ENCODE results near the gene UVRAG.

UVRAG gene

DNA sequence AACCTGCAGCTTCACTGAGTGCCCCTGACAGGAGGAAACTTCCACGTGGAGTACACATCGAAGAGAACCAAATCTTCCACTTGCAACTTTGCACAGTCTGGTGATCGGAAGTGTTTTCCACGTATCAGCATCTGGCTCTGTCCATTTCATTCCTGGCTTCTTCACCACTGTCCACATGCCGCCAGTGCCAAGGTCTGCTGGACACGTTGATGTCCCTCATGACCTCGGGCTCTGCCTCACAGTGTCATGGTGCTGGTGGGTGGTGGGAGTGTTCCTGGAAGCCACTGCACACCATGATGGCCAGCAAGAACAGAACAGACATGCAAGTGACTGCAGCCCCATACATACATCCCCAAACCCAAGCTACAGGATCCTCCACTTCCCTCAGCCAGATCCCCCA is 342.9 kb downstream of the UVRAG start:
- Histone ChIP-seq H3K27me3 (ENCODE audit: control insufficient read depth in 5 of 5, insufficient read depth in 4 of 5, low read length in 5 of 5) (no peaks in the 10 kb centered on the region), H3K9ac (ENCODE audit: low read length in 5 of 5) (no peak overlapping the region), H3K36me3 (ENCODE audit: control insufficient read depth in 5 of 5, insufficient read depth in 5 of 5, low read length in 5 of 5) (no peaks in the 10 kb centered on the region), H3K4me3 (ENCODE audit: low read depth in 1 of 5, low read length in 5 of 5) (no peak overlapping the region), H3K9me3 (ENCODE audit: control insufficient read depth in 5 of 5, low read length in 5 of 5) (no peaks in the 10 kb centered on the region), H3K27ac (ENCODE audit: low read depth, low read length) (no peak overlapping the region), H3K4me1 (ENCODE audit: control insufficient read depth in 5 of 5, insufficient read depth in 5 of 5, low read length in 5 of 5) (peaks cover 7 to 45% (median 37%) of the 10 kb centered on the region in 5 donors)

DNA sequence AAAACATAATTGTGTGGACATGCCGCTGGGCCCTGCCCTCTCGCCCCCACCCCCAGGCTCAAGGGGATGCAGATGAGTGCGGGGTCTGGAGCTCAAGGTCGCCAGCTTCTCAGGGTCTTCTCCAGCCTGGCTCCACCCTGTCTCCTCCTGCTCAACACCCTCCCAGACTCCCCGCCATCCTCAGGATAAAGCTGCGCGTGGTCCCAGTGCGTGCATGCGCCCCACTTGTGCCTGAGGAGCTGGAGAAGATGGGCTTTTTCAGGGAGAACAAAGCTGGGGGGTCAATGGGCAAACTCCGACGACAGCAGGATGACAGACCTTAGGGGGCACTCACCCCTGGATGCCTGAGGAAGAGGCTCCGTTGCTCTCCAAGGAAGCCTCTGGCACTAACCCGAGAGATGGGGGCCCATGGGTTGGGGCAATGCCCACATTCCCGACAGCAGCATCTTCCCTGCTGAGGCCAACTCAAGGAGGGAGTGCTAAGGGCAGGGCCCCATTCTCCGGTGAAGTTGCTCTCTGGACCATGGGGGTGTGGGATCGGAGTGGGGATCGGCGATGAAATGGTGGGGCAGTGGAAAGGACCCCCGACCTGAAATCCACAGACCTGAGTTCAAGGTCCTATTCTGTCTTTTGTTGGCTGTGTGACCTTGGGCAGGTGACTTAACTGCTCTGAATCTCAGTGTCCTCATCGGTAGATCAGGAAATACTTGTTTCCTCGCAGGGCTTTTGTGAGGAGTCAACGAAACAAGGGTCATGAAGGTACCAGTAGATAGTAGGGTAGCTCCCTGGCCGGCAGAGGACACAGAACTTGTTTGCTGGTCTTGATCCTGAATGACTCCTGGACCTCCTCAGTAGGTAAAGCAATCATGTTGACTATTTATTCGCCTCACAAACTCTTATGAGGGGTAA is 343.6 kb downstream of the UVRAG start:
- H3K27me3 ChIP-seq (ENCODE audit: control insufficient read depth in 5 of 5, insufficient read depth in 4 of 5, low read length in 5 of 5) = no peaks in the 10 kb centered on the region

DNA sequence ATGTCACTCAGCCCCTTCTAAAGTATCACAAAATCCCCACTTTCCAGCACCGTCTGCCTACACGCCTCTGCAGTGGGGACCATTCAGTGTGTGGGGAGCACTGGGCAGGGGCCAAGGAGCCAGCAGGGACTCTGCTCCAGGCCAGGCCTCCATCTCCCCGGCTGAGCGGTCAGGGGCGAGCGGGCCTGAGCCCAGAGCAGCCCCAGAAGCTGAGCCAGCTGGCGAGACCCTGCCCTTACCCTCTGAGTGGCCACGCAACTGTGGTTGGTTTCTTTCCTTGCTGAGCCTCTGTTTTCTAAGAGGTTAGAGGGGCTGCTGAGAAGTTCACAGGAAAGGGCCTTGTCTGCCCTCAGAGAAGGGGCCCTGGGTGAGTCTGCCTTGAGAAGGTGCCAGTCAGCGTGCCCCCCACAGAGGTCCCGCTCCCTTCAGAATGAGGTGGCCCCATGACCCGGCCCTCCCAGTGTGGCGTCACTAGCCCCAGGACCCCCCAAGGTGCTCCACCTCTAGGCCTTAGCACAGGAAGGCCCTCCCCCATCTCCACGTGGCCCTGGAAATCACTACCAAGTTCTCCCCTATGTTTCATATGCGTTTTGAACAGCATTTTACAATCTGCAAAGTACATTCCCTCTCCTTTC is 344.4 kb downstream of the UVRAG start:
- Histone ChIP-seq H3K4me3 (ENCODE audit: low read depth in 1 of 5, low read length in 5 of 5) (no peak overlapping the region), H3K9ac (ENCODE audit: low read length in 5 of 5) (no peak overlapping the region), H3K9me3 (ENCODE audit: control insufficient read depth in 5 of 5, low read length in 5 of 5) (no peaks in the 10 kb centered on the region), H3K36me3 (ENCODE audit: control insufficient read depth in 5 of 5, insufficient read depth in 5 of 5, low read length in 5 of 5) (no peaks in the 10 kb centered on the region), H3K27ac (ENCODE audit: low read depth, low read length) (no peak overlapping the region), H3K27me3 (ENCODE audit: control insufficient read depth in 5 of 5, insufficient read depth in 4 of 5, low read length in 5 of 5) (no peaks in the 10 kb centered on the region), H3K4me1 (ENCODE audit: control insufficient read depth in 5 of 5, insufficient read depth in 5 of 5, low read length in 5 of 5) (peaks cover 5 to 38% (median 29%) of the 10 kb centered on the region in 5 donors)

More for the DNA sequence above, 343.6 kb downstream of the UVRAG start:
- Histone ChIP-seq H3K9me3 (ENCODE audit: control insufficient read depth in 5 of 5, low read length in 5 of 5) (no peaks in the 10 kb centered on the region), H3K4me3 (ENCODE audit: low read depth in 1 of 5, low read length in 5 of 5) (no peak overlapping the region), H3K36me3 (ENCODE audit: control insufficient read depth in 5 of 5, insufficient read depth in 5 of 5, low read length in 5 of 5) (no peaks in the 10 kb centered on the region), H3K9ac (ENCODE audit: low read length in 5 of 5) (no peak overlapping the region), H3K27ac (ENCODE audit: low read depth, low read length) (no peak overlapping the region), H3K4me1 (ENCODE audit: control insufficient read depth in 5 of 5, insufficient read depth in 5 of 5, low read length in 5 of 5) (peaks cover 5 to 45% (median 36%) of the 10 kb centered on the region in 5 donors)

- Histone ChIP-seq H3K9ac (ENCODE audit: low read length in 5 of 5) (no peak overlapping the region), H3K36me3 (ENCODE audit: control insufficient read depth in 5 of 5, insufficient read depth in 5 of 5, low read length in 5 of 5) (no peaks in the 10 kb centered on the region), H3K27ac (ENCODE audit: low read depth, low read length) (no peak overlapping the region), H3K9me3 (ENCODE audit: control insufficient read depth in 5 of 5, low read length in 5 of 5) (no peaks in the 10 kb centered on the region), H3K4me3 (ENCODE audit: low read depth in 1 of 5, low read length in 5 of 5) (no peak overlapping the region), H3K4me1 (ENCODE audit: control insufficient read depth in 5 of 5, insufficient read depth in 5 of 5, low read length in 5 of 5) (peaks cover 5 to 37% (median 28%) of the 10 kb centered on the region in 5 donors), H3K27me3 (ENCODE audit: control insufficient read depth in 5 of 5, insufficient read depth in 4 of 5, low read length in 5 of 5) (no peaks in the 10 kb centered on the region)
These were observed 345.1 kb downstream of the UVRAG start for GRCh38 chr11:76159983-76160661.

DNA sequence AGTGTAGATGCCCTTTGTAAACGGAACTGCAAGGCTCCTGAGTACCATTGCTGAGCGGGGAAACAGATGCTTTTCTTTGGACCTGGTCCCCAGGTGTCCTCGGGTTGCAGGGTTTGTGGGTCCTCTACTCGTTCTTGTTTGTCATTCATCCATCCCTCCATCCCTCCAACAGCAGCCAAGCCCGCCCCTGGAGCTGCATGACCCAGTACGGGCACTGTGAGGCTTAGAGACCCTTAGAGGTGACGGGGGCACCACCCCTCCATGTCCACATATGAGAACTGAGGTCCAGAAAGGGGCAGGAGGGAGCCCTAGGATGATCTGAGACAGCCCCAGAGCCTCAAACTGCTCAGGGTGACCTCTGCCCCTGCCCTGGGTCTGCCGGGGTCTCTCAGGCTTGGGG is 345.8 kb downstream of the UVRAG start:
- H3K4me3 ChIP-seq (ENCODE audit: low read depth in 1 of 5, low read length in 5 of 5) = no peak overlapping the region
- H3K27ac ChIP-seq (ENCODE audit: low read depth, low read length) = no peak overlapping the region
- H3K4me1 ChIP-seq (ENCODE audit: control insufficient read depth in 5 of 5, insufficient read depth in 5 of 5, low read length in 5 of 5) = peaks cover 5 to 31% (median 24%) of the 10 kb centered on the region in 5 donors
- H3K9ac ChIP-seq (ENCODE audit: low read length in 5 of 5) = no peak overlapping the region
- no peaks in the 10 kb centered on the region for H3K9me3 ChIP-seq (ENCODE audit: control insufficient read depth in 5 of 5, low read length in 5 of 5)
- H3K36me3 ChIP-seq (ENCODE audit: control insufficient read depth in 5 of 5, insufficient read depth in 5 of 5, low read length in 5 of 5) = no peaks in the 10 kb centered on the region
- H3K27me3 ChIP-seq (ENCODE audit: control insufficient read depth in 5 of 5, insufficient read depth in 4 of 5, low read length in 5 of 5) = no peaks in the 10 kb centered on the region

DNA sequence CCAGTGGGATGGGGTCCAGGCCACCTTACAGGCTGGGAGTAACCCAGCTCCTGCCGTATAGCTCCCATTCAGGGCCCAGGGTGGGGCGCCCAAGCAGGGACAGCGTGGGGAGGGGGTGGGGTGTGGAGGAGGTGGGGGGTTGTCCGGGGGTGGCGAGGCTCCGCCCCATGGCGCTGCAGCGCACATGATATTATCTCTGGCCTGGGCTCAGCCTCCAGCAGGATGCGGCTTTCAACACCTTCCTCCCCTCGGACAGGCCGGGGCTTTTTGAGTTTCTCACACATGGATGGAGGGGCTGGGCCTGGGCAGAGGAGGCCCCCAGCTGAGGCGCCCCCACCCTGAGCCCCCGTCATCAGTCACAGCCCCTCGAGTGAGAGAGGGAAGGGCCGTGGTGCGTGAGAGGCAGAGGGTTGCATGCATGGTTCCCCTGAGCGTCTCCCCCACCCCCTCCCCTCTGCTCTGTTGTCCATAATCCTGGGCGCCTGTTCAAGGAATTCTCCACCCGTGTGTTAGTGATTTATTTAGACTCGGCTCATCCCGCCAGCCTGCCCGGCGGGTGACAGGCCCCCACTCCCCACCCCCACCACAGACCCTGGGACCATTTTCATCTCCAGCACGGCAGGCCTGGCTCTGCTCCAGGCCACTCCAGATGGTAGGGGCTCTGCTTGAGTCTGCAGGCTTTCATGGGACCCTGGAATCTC is 346.4 kb downstream of the UVRAG start:
- Histone ChIP-seq H3K4me1 (ENCODE audit: control insufficient read depth in 5 of 5, insufficient read depth in 5 of 5, low read length in 5 of 5) (peaks cover 5 to 29% (median 21%) of the 10 kb centered on the region in 5 donors), H3K9ac (ENCODE audit: low read length in 5 of 5) (no peak overlapping the region), H3K36me3 (ENCODE audit: control insufficient read depth in 5 of 5, insufficient read depth in 5 of 5, low read length in 5 of 5) (no peaks in the 10 kb centered on the region), H3K27ac (ENCODE audit: low read depth, low read length) (no peak overlapping the region), H3K27me3 (ENCODE audit: control insufficient read depth in 5 of 5, insufficient read depth in 4 of 5, low read length in 5 of 5) (no peaks in the 10 kb centered on the region), H3K4me3 (ENCODE audit: low read depth in 1 of 5, low read length in 5 of 5) (no peak overlapping the region), H3K9me3 (ENCODE audit: control insufficient read depth in 5 of 5, low read length in 5 of 5) (no peaks in the 10 kb centered on the region)

DNA sequence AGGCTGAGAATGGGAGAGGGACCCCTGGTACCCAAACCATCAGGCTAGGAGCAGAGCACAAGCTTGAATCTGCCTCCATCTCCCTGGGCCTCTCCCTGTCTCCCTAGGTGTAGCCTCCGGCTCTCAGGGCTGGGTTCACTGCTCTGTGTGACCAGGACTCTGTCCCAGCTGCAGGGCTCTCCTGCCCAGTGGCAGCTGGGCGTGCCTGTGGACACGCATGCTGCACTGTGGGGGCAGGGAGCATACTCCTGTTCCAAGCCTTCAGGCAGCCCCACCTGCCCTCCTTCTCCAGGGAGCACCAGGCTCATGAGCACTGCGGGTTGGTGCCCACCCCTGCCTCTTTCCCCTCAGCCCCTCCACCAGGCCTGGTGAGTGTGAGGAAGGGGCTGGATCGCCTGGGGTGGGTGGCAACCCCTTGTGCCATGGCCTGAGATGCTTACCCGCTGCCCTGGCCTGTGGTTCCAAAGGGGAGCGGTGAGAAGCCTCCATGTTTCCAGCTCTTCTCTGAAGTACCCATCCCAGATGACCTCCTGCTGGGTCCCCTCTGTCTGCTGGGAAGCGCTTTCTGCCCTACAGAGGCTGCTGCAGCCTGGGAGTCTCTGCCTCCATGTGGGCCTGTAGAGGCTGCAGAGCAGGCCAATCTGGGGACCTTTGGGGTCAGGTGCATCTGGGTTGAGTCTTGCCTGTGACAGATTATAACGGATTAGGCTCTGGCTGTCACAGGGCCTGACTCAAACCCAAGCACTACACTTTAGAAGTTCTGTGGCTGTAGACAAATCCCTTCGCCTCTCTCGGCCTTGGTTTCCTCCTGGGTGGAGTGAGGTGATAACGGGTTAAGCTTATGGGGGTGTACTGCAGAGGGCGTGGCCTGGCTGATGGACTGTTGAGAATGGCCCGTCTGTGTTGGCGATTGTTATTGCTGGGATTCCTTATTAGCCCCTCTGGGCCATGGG is 347.6 kb downstream of the UVRAG start:
- Histone ChIP-seq H3K9me3 (ENCODE audit: control insufficient read depth in 5 of 5, low read length in 5 of 5) (no peaks in the 10 kb centered on the region), H3K9ac (ENCODE audit: low read length in 5 of 5) (no peak overlapping the region), H3K4me1 (ENCODE audit: control insufficient read depth in 5 of 5, insufficient read depth in 5 of 5, low read length in 5 of 5) (peaks cover 5 to 32% (median 21%) of the 10 kb centered on the region in 5 donors), H3K4me3 (ENCODE audit: low read depth in 1 of 5, low read length in 5 of 5) (no peak overlapping the region), H3K27ac (ENCODE audit: low read depth, low read length) (no peak overlapping the region), H3K27me3 (ENCODE audit: control insufficient read depth in 5 of 5, insufficient read depth in 4 of 5, low read length in 5 of 5) (no peaks in the 10 kb centered on the region), H3K36me3 (ENCODE audit: control insufficient read depth in 5 of 5, insufficient read depth in 5 of 5, low read length in 5 of 5) (no peaks in the 10 kb centered on the region)

- Histone ChIP-seq H3K27me3 (ENCODE audit: control insufficient read depth in 5 of 5, insufficient read depth in 4 of 5, low read length in 5 of 5) (no peaks in the 10 kb centered on the region), H3K36me3 (ENCODE audit: control insufficient read depth in 5 of 5, insufficient read depth in 5 of 5, low read length in 5 of 5) (no peaks in the 10 kb centered on the region), H3K9ac (ENCODE audit: low read length in 5 of 5) (no peak overlapping the region), H3K9me3 (ENCODE audit: control insufficient read depth in 5 of 5, low read length in 5 of 5) (no peaks in the 10 kb centered on the region), H3K4me1 (ENCODE audit: control insufficient read depth in 5 of 5, insufficient read depth in 5 of 5, low read length in 5 of 5) (peaks cover 3 to 34% (median 24%) of the 10 kb centered on the region in 5 donors), H3K27ac (ENCODE audit: low read depth, low read length) (no peak overlapping the region), H3K4me3 (ENCODE audit: low read depth in 1 of 5, low read length in 5 of 5) (no peak overlapping the region)
These were observed 348.4 kb downstream of the UVRAG start for GRCh38 chr11:76163289-76163880.

DNA sequence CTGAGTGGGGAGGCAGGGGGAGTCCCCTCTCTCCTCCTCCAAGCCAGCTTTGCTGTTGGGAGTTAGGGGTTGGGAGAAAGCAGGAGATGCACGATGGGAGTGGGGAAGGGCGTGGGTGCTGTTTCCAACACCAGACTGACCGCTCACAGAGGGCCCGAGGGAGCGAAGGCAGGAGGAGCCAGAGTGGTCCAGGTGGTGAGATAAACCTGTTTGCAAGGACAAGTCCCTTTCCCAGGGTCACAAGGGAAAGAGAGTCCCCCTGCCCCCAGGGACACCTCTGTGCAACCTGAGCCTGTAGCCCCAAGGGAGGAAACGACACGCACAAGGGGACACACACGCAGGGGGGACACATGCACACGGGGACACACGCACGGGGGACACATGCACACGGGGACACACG is 349.1 kb downstream of the UVRAG start:
- H3K9ac ChIP-seq (ENCODE audit: low read length in 5 of 5) = no peak overlapping the region
- H3K4me3 ChIP-seq (ENCODE audit: low read depth in 1 of 5, low read length in 5 of 5) = no peak overlapping the region
- H3K9me3 ChIP-seq (ENCODE audit: control insufficient read depth in 5 of 5, low read length in 5 of 5) = no peaks in the 10 kb centered on the region
- H3K27me3 ChIP-seq (ENCODE audit: control insufficient read depth in 5 of 5, insufficient read depth in 4 of 5, low read length in 5 of 5) = no peaks in the 10 kb centered on the region
- no peak overlapping the region for H3K27ac ChIP-seq (ENCODE audit: low read depth, low read length)
- H3K36me3 ChIP-seq (ENCODE audit: control insufficient read depth in 5 of 5, insufficient read depth in 5 of 5, low read length in 5 of 5) = no peaks in the 10 kb centered on the region
- H3K4me1 ChIP-seq (ENCODE audit: control insufficient read depth in 5 of 5, insufficient read depth in 5 of 5, low read length in 5 of 5) = peaks cover 3 to 40% (median 24%) of the 10 kb centered on the region in 5 donors
